ENCODE data around the gene MCCD1. TPM values are rescaled to one million over a fixed set of nuclear protein-coding genes. Genes with fewer than 3 reads are reported as not detected.

MCCD1 gene
- total RNA-seq, 1 donor from 2014 or later, result not detected

GRCh38 chr6:31572041-31572911 is 43.5 kb downstream of the MCCD1 start, which contains the start of gene LTA:
TSS of gene LTA (plus strand) at chr6:31572289. CDS start at chr6:31572743, 454 bp downstream.
- DNase-seq, result no peak

- DNase-seq, result no peak
These were observed 44.7 kb downstream of the MCCD1 start for GRCh38 chr6:31573239-31574105.

GRCh38 chr6:31574106-31575061 is 45.6 kb downstream of the MCCD1 start:
- DNase-seq, result no peak

- no peak for DNase-seq
These were observed 46.7 kb downstream of the MCCD1 start, which contains the start of gene TNF for GRCh38 chr6:31575335-31575901. TSS of gene TNF (plus strand) at chr6:31575565. CDS start at chr6:31575742, 177 bp downstream.

- no peak for DNase-seq
These were observed 47.4 kb downstream of the MCCD1 start for GRCh38 chr6:31575952-31576685.

GRCh38 chr6:31576897-31577578 is 48.3 kb downstream of the MCCD1 start:
- no peak for DNase-seq

GRCh38 chr6:31577579-31577966 is 48.8 kb downstream of the MCCD1 start:
- DNase-seq, result no peak

- no peak for DNase-seq
These were observed 49.7 kb downstream of the MCCD1 start for GRCh38 chr6:31578184-31579118.

- no peak for DNase-seq
These were observed 50.4 kb downstream of the MCCD1 start for GRCh38 chr6:31579119-31579505.

Small RNA genes within 50 kb of the gene (small RNA-seq; reads per million reads assigned to genes)
- gene AL663061.1, result not detected
- gene RF00019, result not detected
- 301 reads per million, percentile 97 among the genes with 10 or more reads in this experiment for gene SNORD117
- not detected for gene SNORD84

Other genes with a start within 250 kb of the MCCD1 start
- gene HLA-B, start 171.8 kb upstream of the MCCD1 start, total RNA-seq, result 34.3 TPM
- 0.31 TPM for gene MICA, start 125.4 kb upstream of the MCCD1 start, total RNA-seq
- gene MICB, start 30.8 kb upstream of the MCCD1 start, total RNA-seq, result 0.47 TPM
- gene DDX39B, start 13.0 kb downstream of the MCCD1 start, total RNA-seq, result 288 TPM
- 54.0 TPM for gene ATP6V1G2, start 17.6 kb downstream of the MCCD1 start, total RNA-seq
- gene NFKBIL1, start 18.6 kb downstream of the MCCD1 start, total RNA-seq, result 21.7 TPM
- gene LTA, start 43.3 kb downstream of the MCCD1 start, total RNA-seq, result not detected
- gene TNF, start 46.6 kb downstream of the MCCD1 start, total RNA-seq, result not detected
- 0.31 TPM for gene LTB, start 53.5 kb downstream of the MCCD1 start, total RNA-seq
- gene LST1, start 57.3 kb downstream of the MCCD1 start, total RNA-seq, result 0.94 TPM
- not detected for gene NCR3, start 64.0 kb downstream of the MCCD1 start, total RNA-seq
- gene AIF1, start 86.3 kb downstream of the MCCD1 start, total RNA-seq, result 4.1 TPM
- gene PRRC2A, start 91.8 kb downstream of the MCCD1 start, total RNA-seq, result 31.7 TPM
- 118 TPM for gene BAG6, start 123.7 kb downstream of the MCCD1 start, total RNA-seq
- gene APOM, start 126.9 kb downstream of the MCCD1 start, total RNA-seq, result not detected
- gene C6orf47, start 131.8 kb downstream of the MCCD1 start, total RNA-seq, result 16.2 TPM
- 9.8 TPM for gene GPANK1, start 136.0 kb downstream of the MCCD1 start, total RNA-seq
- gene CSNK2B, start 137.1 kb downstream of the MCCD1 start, total RNA-seq, result 69.9 TPM
- 3.4 TPM for gene LY6G5B, start 141.0 kb downstream of the MCCD1 start, total RNA-seq
- gene LY6G5C, start 152.1 kb downstream of the MCCD1 start, total RNA-seq, result 3.1 TPM
- 48.2 TPM for gene ABHD16A, start 174.4 kb downstream of the MCCD1 start, total RNA-seq
- gene LY6G6F, start 177.9 kb downstream of the MCCD1 start, total RNA-seq, result not detected
- gene LY6G6D, start 186.4 kb downstream of the MCCD1 start, total RNA-seq, result not detected
- gene LY6G6C, start 192.8 kb downstream of the MCCD1 start, total RNA-seq, result 0.31 TPM
- gene MPIG6B, start 194.4 kb downstream of the MCCD1 start, total RNA-seq, result not detected
- 117 TPM for gene DDAH2, start 200.3 kb downstream of the MCCD1 start, total RNA-seq
- 35.2 TPM for gene CLIC1, start 207.6 kb downstream of the MCCD1 start, total RNA-seq
- gene MSH5, start 211.0 kb downstream of the MCCD1 start, total RNA-seq, result 4.2 TPM
- gene SAPCD1, start 233.7 kb downstream of the MCCD1 start, total RNA-seq, result 0.31 TPM
- 0.31 TPM for gene VWA7, start 248.4 kb downstream of the MCCD1 start, total RNA-seq